Ovary (tissue), 9 donors: ENCODE results near the gene LRRK2. TPM values are rescaled to one million over a fixed set of nuclear protein-coding genes. Genes with fewer than 3 reads are reported as not detected.
A peak's percentile ranks its signal among the peaks of the same experiment; 100 is the strongest.

ENCODE experiments used
- DNase-seq, 5 donors: peaks; one replicate each; pipeline ENCODE4 v3.0.0-alpha.2; 2019 to 2020
- H3K27ac ChIP-seq, 2 donors: fragments of 200-600 bp; one replicate each; pipeline versions ENCODE4 v1.5.1 to v1.8.0; 2019 to 2022
- H3K27me3 ChIP-seq: fragments of 200-600 bp; one replicate; pipeline ENCODE4 v1.8.0; 2022
- H3K36me3 ChIP-seq: fragments of 200-600 bp; sonication (generic); one replicate; pipeline ENCODE4 v1.5.1; 2019
- H3K4me1 ChIP-seq: one replicate; pipeline ENCODE4 v1.8.1; 2013; ENCODE audit warnings: mild to moderate bottlenecking, moderate library complexity; ENCODE audit not compliant: insufficient read depth
- H3K4me3 ChIP-seq: fragments of 200-600 bp; sonication (generic); one replicate; pipeline ENCODE4 v1.5.1; 2017
- H3K9me3 ChIP-seq, 2 donors: fragments of 200-600 bp in 1 of 2; sonication (generic) in 1 of 2; one replicate each; pipeline versions ENCODE4 v1.5.1 to v1.8.1; 2013 to 2019; ENCODE audit warnings: mild to moderate bottlenecking in 1 of 2, moderate library complexity in 1 of 2
- EP300 ChIP-seq: sonication (generic); formaldehyde crosslinking; IDR thresholded peaks from one replicate; pipeline ENCODE4 v1.6.1; 2017; ENCODE audit warnings: antibody characterized with exemption
- POLR2A ChIP-seq: fragments of 450-650 bp; IDR thresholded peaks from one replicate; pipeline ENCODE4 v1.6.1; 2017; ENCODE audit warnings: antibody characterized with exemption, mild to moderate bottlenecking, moderate library complexity
- WGBS, 3 donors: extraction: QIAGEN DNeasy Blood & Tissue Kit in 1 of 3; methylation state at CpG; one replicate each; pipeline versions ENCODE4 v1.1.5 to v1.1.7; 2013 to 2017; 5-methylcytosine and 5-hydroxymethylcytosine counted together
- intact Hi-C, 4 donors: fragments of 100-400 bp; cut with DNase I; formaldehyde crosslinking; loops; one replicate each; pipeline versions ENCODE4 v1.11.0 to v1.15.1; 2022 to 2023
- polyA plus RNA-seq, 2 donors: library from polyadenylated mRNA; stranded (reverse); fragments of 200-250 nt in 1 of 2; fragments of 350-450 nt in 1 of 2; fragmentation: Illumina TruSeq in 1 of 2; extraction: RNeasy Lipid Tissue Mini Kit (QIAGEN cat#74804) in 1 of 2; gene quantifications; one replicate each; pipeline ENCODE4 v1.2.3, GENCODE V29; 2013 to 2014
- total RNA-seq, 7 donors: library from RNA; depleted of rRNA in 2 of 7; stranded (reverse); fragments of >200 nt in 2 of 7; fragmentation: NEBNext Ultra II Directional in 3 of 7; extraction: Animal tissue kit (Norgen Biotek cat#: 25700) in 3 of 7; gene quantifications; one replicate each; pipeline versions ENCODE4 v1.1.0 to v1.2.4, GENCODE V29; 2016 to 2023
- TF ChIP-seq, protein P1 (sequence below), 3 donors: fragments of 450-650 bp in 2 of 3; fragments of 200-600 bp in 1 of 3; IDR thresholded peaks; one replicate each; pipeline versions ENCODE4 v1.5.1 to v1.8.0; 2016 to 2022; ENCODE audit warnings: antibody characterized with exemption in 3 of 3, mild to moderate bottlenecking in 1 of 3
- donor health status: DM: no; HTN: no; CAD: no; lungs with moderate emphysema.
- donor health status: DM: no; HTN: no; CAD: no.
- donor health status: Bipolar disorder and iron deficiency.
- donor health status: DM: yes; HTN: yes; CAD: no.
- donor health status: DM: no; HTN: no; CAD: no.
- donor health status: DM: yes; HTN: yes; CAD: no.

The LRRK2 gene
- total and polyA plus RNA-seq, 9 donors: 8.1 to 19.7 (median 12.6) TPM

DNA sequence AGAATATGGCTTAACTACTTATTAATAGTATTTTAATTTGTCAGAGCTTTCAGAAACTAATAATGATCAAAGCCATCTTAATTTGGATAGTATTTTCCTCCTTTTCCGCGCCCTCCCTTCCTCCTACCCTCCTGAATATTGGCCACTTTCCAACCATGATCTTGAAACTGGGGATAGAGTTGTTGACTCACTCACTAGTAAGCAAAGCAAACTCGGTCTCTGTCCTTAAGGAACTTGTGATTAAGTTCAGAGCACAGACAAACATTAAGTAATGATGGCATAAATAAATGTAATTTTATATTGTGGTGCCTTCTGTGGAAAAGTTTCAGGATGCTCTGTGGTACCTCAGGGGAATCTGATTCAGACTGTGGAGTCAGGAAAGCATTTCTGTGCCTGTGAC lies 75.7 kb downstream of the LRRK2 start:
- DNase-seq: no peak
- H3K27ac ChIP-seq: no peak overlapping the region
- H3K4me1 ChIP-seq: no peaks in the 10 kb centered on the region
- H3K4me3 ChIP-seq: no peak overlapping the region
- H3K9me3 ChIP-seq: no peaks in the 10 kb centered on the region
- intact Hi-C loops: no loop called here
- TF ChIP-seq, protein P1, sequence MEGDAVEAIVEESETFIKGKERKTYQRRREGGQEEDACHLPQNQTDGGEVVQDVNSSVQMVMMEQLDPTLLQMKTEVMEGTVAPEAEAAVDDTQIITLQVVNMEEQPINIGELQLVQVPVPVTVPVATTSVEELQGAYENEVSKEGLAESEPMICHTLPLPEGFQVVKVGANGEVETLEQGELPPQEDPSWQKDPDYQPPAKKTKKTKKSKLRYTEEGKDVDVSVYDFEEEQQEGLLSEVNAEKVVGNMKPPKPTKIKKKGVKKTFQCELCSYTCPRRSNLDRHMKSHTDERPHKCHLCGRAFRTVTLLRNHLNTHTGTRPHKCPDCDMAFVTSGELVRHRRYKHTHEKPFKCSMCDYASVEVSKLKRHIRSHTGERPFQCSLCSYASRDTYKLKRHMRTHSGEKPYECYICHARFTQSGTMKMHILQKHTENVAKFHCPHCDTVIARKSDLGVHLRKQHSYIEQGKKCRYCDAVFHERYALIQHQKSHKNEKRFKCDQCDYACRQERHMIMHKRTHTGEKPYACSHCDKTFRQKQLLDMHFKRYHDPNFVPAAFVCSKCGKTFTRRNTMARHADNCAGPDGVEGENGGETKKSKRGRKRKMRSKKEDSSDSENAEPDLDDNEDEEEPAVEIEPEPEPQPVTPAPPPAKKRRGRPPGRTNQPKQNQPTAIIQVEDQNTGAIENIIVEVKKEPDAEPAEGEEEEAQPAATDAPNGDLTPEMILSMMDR (IDR thresholded peaks at IDR 0.05): no peak
- TF ChIP-seq EP300 (no peak), POLR2A (no peak)
- no peaks in the 10 kb centered on the region for H3K27me3 ChIP-seq
- no peaks in the 10 kb centered on the region for H3K36me3 ChIP-seq
- 81 to 84% (median 83%) methylated on average over 3 of the region's 3 CpGs for WGBS, 3 donors

- intact Hi-C loops: no loop called here
- Histone ChIP-seq H3K27ac (no peak overlapping the region), H3K4me3 (no peak overlapping the region), H3K27me3 (no peaks in the 10 kb centered on the region), H3K36me3 (no peaks in the 10 kb centered on the region), H3K9me3 (no peaks in the 10 kb centered on the region), H3K4me1 (no peaks in the 10 kb centered on the region)
- TF ChIP-seq, protein P1 (IDR thresholded peaks at IDR 0.05): no peak
- no peak for TF ChIP-seq POLR2A
- no peak for TF ChIP-seq EP300
- no peak for DNase-seq
- WGBS, 3 donors: 78 to 83% (median 82%) methylated on average over 6 of the region's 6 CpGs
Observed at GRCh38 chr12:40309001-40309400, 84.2 kb downstream of the LRRK2 start.

GRCh38 chr12:40310211-40310610 lies 85.4 kb downstream of the LRRK2 start:
- H3K4me1 ChIP-seq: no peaks in the 10 kb centered on the region
- 91 to 95% (median 94%) methylated on average over 9 of the region's 9 CpGs for WGBS, 3 donors
- no peaks in the 10 kb centered on the region for H3K9me3 ChIP-seq
- no peak overlapping the region for H3K4me3 ChIP-seq
- H3K27ac ChIP-seq: no peak overlapping the region
- intact Hi-C loops: no loop called here
- no peaks in the 10 kb centered on the region for H3K36me3 ChIP-seq
- TF ChIP-seq EP300 (no peak), POLR2A (no peak)
- TF ChIP-seq, protein P1 (IDR thresholded peaks at IDR 0.05): no peak
- H3K27me3 ChIP-seq: no peaks in the 10 kb centered on the region
- DNase-seq: no peak

DNA sequence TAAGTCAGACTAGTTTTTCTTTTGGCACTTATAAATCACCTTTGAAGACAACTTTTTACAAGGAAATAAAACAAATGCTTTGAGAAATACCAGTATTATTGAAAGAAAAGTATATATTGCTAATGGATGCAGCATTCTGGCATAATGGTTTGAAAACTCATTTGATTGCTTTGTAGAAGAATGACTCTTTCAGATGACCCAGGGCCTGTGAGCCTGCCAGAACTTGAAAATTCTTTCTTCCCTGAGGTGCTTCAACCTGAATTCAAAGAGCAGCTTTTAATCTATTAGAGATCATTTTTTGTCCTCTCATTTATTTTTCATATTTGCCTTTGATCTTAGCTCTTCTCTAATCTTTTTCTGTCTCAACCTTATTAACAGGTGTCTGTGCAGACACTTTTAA lies 87.4 kb downstream of the LRRK2 start:
- no peak for DNase-seq
- Histone ChIP-seq H3K9me3 (no peaks in the 10 kb centered on the region), H3K27me3 (no peaks in the 10 kb centered on the region), H3K4me3 (no peak overlapping the region), H3K36me3 (no peaks in the 10 kb centered on the region), H3K27ac (no peak overlapping the region), H3K4me1 (no peaks in the 10 kb centered on the region)
- intact Hi-C loops: no loop called here
- TF ChIP-seq POLR2A: no peak

GRCh38 chr12:40312982-40313576 lies 88.3 kb downstream of the LRRK2 start:
- WGBS, 3 donors: 7 to 20% (median 14%) methylated on average over 4 of the region's 4 CpGs

More at GRCh38 chr12:40312982-40313576, 88.3 kb downstream of the LRRK2 start:
- H3K27ac ChIP-seq: no peak overlapping the region
- no peaks in the 10 kb centered on the region for H3K36me3 ChIP-seq
- no peaks in the 10 kb centered on the region for H3K9me3 ChIP-seq
- intact Hi-C loops: no loop called here
- no peaks in the 10 kb centered on the region for H3K4me1 ChIP-seq
- no peak overlapping the region for H3K4me3 ChIP-seq
- DNase-seq: no peak
- H3K27me3 ChIP-seq: no peaks in the 10 kb centered on the region
- TF ChIP-seq, protein P1 (IDR thresholded peaks at IDR 0.05): peak in 1 of 3 donors; percentile 21
- TF ChIP-seq POLR2A: no peak
